Mesothelial cell of epicardium (in vitro differentiated cells): Measurements from ENCODE around the gene ARPC5. TPM values are rescaled to one million over a fixed set of nuclear protein-coding genes. Genes with fewer than 3 reads are reported as not detected.
"Not testable (repeated sequence)": the region's sequence is repeated elsewhere in the genome, so short reads cannot be mapped to it uniquely, and the experiment has no call there.

Source experiments
- DNase-seq, 2 experiments: peaks; one replicate each; pipeline ENCODE4 v3.0.0; 2021; ENCODE audit warnings: low spot score in 2 of 2; ENCODE audit not compliant: unreplicated experiment in 2 of 2
- H3K27ac Mint-ChIP-seq: 2 replicates; pipeline ENCODE4 v1.8.0; 2021; ENCODE audit warnings: mixed read lengths
- H3K27me3 Mint-ChIP-seq: 2 replicates; pipeline ENCODE4 v1.8.0; 2021; ENCODE audit warnings: low read depth, mixed read lengths
- H3K36me3 Mint-ChIP-seq: 2 replicates; pipeline ENCODE4 v1.8.0; 2021; ENCODE audit warnings: mixed read lengths
- H3K4me1 Mint-ChIP-seq: 2 replicates; pipeline ENCODE4 v1.8.0; 2021; ENCODE audit warnings: mixed read lengths
- H3K4me3 Mint-ChIP-seq: 2 replicates; pipeline ENCODE4 v1.8.0; 2021; ENCODE audit warnings: mild to moderate bottlenecking, moderate library complexity, mixed read lengths
- H3K9me3 Mint-ChIP-seq: 2 replicates; pipeline ENCODE4 v1.8.0; 2021; ENCODE audit warnings: mixed read lengths
- total RNA-seq: library from RNA; stranded (reverse); gene quantifications from 3 replicates; pipeline ENCODE4 v1.2.1, GENCODE V29; 2021
- TF ChIP-seq, protein P1 (sequence below): fragments of 200-600 bp; sonication (generic); IDR thresholded peaks from one replicate; pipeline ENCODE4 v1.5.0; 2021; ENCODE audit warnings: antibody characterized with exemption; ENCODE audit not compliant: unreplicated experiment

ARPC5 gene
- total RNA-seq, 1 donor from 2014 or later = 73.9 TPM

DNA sequence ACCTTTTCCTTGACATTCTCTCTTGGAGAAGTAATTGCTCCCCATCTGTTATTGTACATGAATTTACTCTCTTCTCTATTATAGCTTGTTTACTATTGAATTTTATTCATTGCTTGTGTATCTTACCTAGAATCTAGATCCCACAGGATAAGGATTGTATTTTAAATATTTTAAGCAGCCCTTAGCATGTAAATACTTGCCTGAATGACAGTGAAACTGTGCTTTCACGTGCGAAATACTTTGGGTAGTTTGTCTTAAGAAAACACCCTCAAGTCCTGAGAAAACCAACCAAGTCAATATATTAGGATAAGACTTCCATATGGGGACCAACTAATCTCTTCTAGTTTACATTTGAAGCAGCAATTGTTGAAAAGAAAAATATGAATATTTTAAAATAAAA, 15.3 kb downstream of the ARPC5 start:
- peaks cover 11% of the 10 kb centered on the region for H3K4me1 Mint-ChIP-seq
- H3K27me3 Mint-ChIP-seq = no peaks in the 10 kb centered on the region
- no peak overlapping the region for H3K4me3 Mint-ChIP-seq
- peaks cover 5% of the 10 kb centered on the region for H3K36me3 Mint-ChIP-seq
- H3K27ac Mint-ChIP-seq = peak overlapping the region; percentile 50
- DNase-seq = no peak
- TF ChIP-seq, protein P1, sequence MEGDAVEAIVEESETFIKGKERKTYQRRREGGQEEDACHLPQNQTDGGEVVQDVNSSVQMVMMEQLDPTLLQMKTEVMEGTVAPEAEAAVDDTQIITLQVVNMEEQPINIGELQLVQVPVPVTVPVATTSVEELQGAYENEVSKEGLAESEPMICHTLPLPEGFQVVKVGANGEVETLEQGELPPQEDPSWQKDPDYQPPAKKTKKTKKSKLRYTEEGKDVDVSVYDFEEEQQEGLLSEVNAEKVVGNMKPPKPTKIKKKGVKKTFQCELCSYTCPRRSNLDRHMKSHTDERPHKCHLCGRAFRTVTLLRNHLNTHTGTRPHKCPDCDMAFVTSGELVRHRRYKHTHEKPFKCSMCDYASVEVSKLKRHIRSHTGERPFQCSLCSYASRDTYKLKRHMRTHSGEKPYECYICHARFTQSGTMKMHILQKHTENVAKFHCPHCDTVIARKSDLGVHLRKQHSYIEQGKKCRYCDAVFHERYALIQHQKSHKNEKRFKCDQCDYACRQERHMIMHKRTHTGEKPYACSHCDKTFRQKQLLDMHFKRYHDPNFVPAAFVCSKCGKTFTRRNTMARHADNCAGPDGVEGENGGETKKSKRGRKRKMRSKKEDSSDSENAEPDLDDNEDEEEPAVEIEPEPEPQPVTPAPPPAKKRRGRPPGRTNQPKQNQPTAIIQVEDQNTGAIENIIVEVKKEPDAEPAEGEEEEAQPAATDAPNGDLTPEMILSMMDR = no peak
- no peaks in the 10 kb centered on the region for H3K9me3 Mint-ChIP-seq

DNA sequence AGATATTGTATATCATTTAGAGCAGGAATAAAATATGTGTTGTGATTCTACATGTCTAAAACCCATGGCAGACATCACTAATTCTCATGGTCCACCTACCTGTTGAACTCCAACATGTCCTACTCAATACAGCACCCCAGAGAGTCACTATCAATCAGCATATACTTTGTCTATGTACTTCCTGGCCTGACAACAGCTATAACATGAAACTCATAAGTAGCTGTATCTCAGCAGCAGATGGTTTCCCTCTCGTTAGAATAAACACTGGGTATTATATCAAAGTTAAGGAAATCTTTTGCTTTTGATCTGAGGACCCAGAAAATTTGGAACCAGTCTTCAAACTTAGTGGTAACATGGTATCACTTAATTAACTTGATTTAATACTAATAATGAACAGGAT, 15.8 kb downstream of the ARPC5 start:
- H3K9me3 Mint-ChIP-seq = no peaks in the 10 kb centered on the region
- H3K36me3 Mint-ChIP-seq = peaks cover 5% of the 10 kb centered on the region
- no peak for DNase-seq
- H3K4me1 Mint-ChIP-seq = peaks cover 11% of the 10 kb centered on the region
- no peak overlapping the region for H3K27ac Mint-ChIP-seq
- no peaks in the 10 kb centered on the region for H3K27me3 Mint-ChIP-seq
- TF ChIP-seq, protein P1 = no peak
- no peak overlapping the region for H3K4me3 Mint-ChIP-seq

DNA sequence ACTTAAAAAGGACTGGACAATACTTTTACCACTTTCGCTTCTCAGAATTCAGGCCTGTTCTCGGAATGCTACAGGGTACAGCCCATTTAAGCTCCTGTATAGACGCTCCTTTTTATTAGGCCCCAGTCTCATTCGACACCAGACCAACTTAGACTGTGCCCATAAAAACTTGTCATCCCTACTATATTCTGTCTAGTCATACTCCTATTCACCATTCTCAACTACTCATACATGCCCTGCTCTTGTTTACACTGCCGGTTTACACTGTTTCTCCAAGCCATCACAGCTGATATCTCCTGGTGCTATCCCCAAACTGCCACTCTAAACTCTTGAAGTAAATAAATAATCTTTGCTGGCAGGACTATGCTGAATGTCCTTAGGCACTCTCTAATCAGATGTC, 17.4 kb downstream of the ARPC5 start:
- DNase-seq, H3K36me3 Mint-ChIP-seq, H3K27me3 Mint-ChIP-seq, H3K9me3 Mint-ChIP-seq, H3K27ac Mint-ChIP-seq, H3K4me3 Mint-ChIP-seq: not testable (repeated sequence)
- H3K4me1 Mint-ChIP-seq = peaks cover 11% of the 10 kb centered on the region

DNA sequence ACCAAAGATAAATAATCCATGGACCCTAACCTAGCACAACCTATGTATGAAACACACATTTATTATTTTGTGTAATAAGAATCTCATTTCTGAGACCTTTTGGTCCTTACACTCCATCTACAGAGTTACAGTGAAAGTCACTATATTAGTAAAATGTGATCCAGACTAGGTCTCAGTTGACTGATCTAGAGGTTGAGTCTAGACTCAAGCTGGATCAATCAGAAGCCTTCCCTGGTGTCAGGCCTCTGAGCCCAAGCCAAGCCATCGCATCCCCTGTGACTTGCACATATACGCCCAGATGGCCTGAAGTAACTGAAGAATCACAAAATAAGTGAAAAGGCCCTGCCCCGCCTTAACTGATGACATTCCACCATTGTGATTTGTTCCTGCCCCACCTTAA, 22.6 kb downstream of the ARPC5 start:
- H3K27ac Mint-ChIP-seq, DNase-seq, H3K4me3 Mint-ChIP-seq, H3K4me1 Mint-ChIP-seq, H3K36me3 Mint-ChIP-seq, H3K27me3 Mint-ChIP-seq, H3K9me3 Mint-ChIP-seq: not testable (repeated sequence)

DNA sequence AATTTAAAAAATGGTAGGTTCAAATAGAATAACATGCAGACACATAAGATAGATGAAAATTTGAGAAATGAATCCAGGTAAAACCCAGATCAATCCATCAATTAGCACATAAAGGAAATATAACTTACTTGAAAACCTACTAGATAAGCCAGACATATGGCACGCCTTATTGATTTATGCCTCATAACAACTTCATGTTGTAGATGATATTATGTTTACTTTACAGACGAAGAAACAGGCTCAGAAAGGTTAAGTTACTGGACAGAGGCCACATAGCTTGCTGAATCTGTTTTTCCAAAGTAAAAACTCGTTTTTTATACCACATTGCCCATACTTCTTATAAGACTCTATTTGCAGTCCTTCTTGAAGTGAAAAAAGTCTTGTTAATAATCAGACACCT, 23.2 kb downstream of the ARPC5 start:
- TF ChIP-seq, protein P1 = no peak
- H3K27ac Mint-ChIP-seq = no peak overlapping the region
- no peak overlapping the region for H3K4me3 Mint-ChIP-seq
- H3K27me3 Mint-ChIP-seq = no peaks in the 10 kb centered on the region
- no peaks in the 10 kb centered on the region for H3K9me3 Mint-ChIP-seq
- peaks cover 2% of the 10 kb centered on the region for H3K4me1 Mint-ChIP-seq
- DNase-seq = no peak
- H3K36me3 Mint-ChIP-seq = no peaks in the 10 kb centered on the region

DNA sequence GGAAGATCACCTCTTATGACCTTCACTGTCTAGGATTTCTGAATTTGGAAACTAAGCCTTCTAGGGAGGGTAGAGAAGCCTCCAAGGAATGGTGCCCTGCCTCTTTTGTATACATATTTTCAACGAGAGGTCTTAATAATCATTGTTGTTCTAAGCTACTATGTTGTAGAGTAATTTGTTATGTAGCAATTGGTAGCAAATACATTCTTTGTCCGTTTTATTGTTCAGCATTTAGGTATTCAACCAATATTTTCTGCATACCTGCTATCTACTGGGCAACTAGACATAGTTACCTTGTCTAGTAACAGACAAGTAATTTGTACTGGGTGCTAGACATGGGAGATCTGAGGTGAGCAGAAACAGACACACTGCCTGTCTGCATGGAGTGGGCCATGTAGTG, 24.6 kb downstream of the ARPC5 start:
- TF ChIP-seq, protein P1 = no peak
- peaks cover 2% of the 10 kb centered on the region for H3K4me1 Mint-ChIP-seq
- H3K27ac Mint-ChIP-seq = no peak overlapping the region
- no peaks in the 10 kb centered on the region for H3K36me3 Mint-ChIP-seq
- no peak for DNase-seq
- H3K4me3 Mint-ChIP-seq = no peak overlapping the region
- no peaks in the 10 kb centered on the region for H3K27me3 Mint-ChIP-seq
- H3K9me3 Mint-ChIP-seq = no peaks in the 10 kb centered on the region

DNA sequence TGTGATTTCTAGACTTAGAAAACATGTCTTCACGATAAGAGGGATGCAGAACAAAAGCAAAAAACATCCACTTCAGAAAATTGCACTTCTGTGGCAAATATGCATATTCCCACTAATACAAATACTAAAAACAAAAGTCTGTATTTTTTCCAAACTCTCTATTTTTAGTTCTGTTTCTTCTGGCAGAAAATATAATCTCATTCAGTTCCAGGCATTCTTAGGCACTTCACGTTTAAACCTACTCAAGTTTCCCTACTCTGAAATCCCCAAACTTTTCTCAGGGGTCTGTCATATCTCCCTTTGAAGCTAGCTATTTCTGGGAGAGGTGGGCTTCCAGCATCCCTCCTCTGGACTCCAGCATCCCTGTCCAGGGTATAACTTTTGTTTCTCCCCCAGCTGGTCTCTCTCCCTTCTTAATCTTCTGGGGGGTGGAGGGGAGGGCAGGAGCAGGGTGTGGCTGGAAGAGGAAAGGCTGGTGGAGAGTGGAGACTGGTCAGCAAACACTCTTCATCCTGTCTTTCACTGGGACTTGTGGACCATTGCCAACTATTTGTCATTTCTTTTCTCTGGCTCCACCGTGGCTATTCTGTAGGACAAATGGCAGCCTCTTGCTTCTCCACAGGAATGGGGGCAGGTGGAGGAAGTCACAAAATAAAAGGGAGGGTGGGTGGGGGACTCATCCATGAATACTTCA, 25.7 kb downstream of the ARPC5 start:
- H3K27me3 Mint-ChIP-seq = peaks cover 2% of the 10 kb centered on the region
- no peak overlapping the region for H3K27ac Mint-ChIP-seq
- H3K4me1 Mint-ChIP-seq = peaks cover 2% of the 10 kb centered on the region
- TF ChIP-seq, protein P1 = no peak
- no peak overlapping the region for H3K4me3 Mint-ChIP-seq
- no peaks in the 10 kb centered on the region for H3K9me3 Mint-ChIP-seq
- no peak for DNase-seq
- no peaks in the 10 kb centered on the region for H3K36me3 Mint-ChIP-seq
